GM21825 (cell line): Measurements from ENCODE around the gene HMGCS2.
"Not testable (repeated sequence)": the region's sequence is repeated elsewhere in the genome, so short reads cannot be mapped to it uniquely, and the experiment has no call there.

Source experiments
- ATAC-seq: cut with Tn5 transposase; IDR thresholded peaks from one replicate; pipeline ENCODE4 v1.9.1; 2021; ENCODE audit warnings: mild to moderate bottlenecking, moderate library complexity; ENCODE audit not compliant: unreplicated experiment

Gene HMGCS2

DNA sequence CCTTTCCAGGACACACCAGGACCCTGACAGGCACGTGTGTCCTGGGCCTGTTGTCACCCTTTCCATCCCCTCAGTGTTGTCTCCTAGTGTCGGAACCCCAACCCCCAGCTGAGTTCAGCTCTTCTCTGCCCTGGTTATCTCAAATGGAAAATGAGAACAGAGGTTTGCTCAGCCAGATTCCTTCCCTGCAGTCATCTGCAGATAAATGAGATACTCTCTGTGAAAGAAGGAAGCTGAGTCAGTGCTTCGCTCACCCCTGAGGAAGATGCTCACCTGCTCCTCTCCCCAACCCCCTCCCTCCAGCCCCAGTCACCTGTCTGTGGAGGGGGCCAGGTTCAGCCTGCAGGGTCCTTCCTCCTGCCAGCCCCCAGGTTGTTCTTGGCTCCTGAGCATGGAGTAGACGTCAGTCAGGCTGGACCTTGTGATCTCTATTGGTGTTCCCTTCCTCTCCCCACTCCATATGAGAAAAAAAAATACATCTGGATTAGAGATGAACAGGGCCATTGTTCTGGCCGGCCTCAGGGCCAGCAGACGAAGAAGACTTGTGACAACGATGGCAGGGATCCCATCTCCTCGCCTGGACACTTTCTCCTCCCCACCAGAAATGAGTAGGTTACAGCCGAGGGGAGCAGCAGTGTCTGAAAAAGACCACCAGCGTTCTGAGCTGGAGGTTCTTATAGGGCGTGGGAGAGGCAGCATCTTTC is 36.1 kb downstream of the HMGCS2 start:
- ATAC-seq: no peak

DNA sequence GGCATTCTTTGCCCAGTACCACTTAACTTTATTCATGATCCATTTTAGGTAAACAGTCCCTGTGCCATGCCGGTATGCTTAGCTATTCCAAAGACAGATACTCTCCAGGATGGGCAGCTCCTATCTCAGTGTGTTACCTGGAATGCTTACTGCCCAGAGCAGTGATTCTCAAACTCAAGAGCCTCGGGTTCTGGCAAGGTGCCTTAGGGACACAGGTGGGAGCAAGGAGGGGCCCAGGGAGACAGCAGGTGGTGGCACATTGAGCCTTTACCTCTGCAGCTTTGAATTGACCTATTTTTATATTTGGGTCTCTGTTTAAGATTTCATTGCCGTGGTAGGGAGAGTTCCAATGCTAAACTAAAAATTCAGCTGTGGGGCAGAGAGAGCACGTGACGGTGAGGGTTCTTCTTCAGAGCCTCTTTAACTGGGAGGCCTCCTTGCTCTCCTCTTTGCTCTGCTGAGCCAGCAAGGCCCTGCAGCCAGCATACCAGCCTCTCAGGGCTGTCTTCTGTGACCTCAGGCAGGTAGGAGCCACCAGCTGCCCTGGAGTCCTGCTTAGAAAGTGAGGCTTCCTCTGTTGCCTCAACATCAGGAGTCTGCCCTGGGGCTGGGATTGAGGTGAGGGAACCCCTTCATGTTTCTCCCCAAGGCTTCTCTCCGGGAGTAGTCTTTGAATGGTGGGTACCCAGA is 36.8 kb downstream of the HMGCS2 start:
- no peak for ATAC-seq

DNA sequence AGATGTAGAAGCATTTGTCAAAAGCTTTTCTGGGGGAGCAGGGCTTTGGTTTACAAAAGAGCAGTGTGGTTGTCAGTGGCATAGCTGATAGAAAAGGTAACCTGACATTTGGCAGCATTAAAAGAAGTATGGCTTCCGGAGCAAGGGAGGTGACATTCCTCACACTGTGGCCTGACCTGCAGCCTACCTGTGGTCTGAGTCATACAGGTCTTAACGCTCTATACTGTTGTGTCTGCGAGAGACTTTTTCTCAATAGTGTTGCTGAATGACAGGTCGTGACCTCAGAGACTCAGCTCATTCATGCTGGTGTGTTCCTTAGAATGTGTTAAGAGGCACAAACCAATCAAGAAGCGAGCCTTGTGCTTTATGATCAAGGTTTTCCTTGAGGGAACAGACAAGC is 37.6 kb downstream of the HMGCS2 start:
- ATAC-seq: no peak

DNA sequence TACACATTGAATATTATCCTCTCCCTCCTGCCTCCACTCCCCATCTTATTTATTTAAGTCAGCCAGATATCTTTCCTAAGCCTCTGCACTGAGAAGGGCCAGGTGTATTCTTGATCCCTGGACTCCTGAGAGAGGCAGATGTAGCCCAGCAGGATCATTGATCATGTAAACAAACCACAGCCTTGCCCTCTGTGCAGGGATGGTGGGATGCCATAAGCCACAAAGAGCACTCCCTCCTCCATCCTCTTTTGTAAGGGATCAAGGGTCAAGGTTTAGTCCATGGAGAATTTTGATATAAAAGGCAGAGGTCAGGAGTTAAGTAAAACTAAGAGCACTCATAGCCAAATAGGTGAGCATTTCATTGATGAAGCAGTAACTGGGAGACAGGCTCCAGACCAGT is 39.7 kb downstream of the HMGCS2 start:
- no peak for ATAC-seq

DNA sequence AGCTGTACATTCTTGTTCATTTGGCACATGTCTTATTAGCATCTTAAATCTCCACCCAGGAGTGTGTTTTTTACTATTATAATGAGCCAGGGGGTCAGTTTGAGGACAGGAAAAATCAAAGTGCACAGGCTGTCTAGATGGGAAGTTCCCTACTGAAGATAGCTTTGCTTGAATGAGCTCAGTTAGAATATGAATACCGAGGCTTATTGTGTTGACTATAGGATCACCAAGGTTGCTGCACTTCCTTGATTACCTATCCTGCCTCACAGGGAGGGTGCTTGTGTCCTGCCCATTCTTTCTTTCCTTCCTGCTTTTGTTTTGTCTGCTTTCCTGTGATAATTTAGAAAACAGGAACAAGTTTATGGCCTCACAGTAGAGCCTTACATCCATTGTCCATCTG is 40.7 kb downstream of the HMGCS2 start:
- no peak for ATAC-seq

DNA sequence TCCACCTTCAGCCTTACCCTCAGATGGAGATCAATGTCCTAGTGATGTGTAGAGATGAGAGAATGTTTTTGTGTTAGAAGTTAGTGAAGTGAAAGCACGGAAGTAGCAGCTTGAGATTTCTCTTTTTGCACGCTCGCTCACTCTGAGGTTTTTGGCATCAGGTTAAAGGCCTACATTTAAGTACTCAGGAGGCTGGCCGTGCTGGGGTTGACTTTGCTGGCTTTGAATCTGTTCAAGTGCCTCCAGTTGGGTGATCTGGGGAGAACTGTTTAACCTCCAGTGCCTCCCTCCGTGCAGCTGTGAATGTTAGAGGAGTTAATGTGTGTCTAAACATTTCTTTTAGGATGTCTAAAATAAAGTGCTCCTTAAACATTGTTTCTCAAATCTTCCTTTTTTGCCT is 43.1 kb downstream of the HMGCS2 start:
- ATAC-seq: no peak

DNA sequence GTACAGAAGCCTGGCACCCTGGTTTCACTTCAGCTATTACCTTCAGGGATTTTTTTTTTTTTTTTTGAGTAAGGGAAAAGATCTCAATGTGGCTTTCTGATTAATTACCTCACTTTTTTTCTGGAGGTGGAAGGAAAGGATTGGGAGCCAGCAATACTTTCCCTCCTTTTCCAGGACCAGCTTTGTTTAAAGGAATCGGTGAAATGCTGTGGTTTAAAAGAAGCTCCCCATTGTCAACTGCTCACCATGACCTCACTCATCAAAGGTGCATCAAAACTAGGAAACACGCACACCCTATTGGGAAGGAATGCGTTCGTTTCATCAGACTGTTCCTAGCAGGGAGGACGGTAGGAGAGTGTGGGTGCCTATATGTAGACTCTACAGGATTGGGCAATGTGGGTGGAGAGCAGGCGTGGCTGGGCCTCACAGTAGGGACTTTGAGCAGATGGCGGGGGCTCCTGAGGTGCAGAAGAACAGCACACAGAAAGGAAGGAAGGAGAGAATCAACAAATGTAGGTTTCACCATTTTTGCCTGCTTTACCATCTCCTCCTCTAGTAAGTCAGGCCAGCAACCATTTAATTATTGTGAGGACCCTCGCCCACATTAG is 44.0 kb downstream of the HMGCS2 start:
- no peak for ATAC-seq

DNA sequence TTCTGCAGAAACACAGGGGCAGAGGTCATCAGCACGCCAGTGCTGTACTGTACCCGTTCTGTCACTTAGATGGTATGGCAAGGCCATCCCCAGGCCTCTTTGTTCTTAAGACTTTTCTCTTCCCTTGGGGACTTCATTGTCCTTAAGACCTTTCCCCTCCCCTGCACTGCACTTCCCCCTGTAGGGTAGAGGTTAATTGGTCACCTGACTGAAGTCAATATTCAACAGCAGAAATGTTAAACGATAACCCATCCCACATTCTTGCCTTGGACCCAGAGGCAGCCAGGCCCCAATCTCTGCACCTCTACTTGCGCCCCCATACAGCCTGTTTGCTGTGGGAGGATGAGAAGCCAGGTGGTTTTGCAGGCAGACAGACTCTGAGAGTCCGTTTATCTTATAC is 46.8 kb downstream of the HMGCS2 start:
- no peak for ATAC-seq

DNA sequence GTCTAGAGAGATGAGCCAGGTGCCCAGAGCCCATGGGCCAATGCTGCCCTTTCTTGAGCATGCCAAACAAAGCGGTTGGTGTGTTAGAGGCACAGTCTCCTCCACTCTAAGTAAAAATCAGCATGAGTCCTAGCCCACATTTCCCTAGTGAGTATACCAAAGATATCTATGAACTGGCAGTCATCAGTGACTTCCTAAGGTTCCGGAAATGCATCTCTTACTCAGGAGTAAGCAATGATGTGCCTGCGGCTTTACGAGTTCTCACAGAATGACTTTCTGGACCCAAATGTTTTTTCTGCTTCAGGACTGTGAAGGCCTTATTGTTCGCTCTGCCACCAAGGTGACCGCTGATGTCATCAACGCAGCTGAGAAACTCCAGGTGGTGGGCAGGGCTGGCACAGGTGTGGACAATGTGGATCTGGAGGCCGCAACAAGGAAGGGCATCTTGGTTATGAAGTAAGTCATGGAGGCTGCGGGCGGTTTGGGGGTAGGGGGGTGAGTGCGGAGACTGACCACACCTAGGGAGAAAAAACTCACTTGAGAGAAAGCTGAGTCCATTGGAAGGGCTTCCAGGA is 47.8 kb downstream of the HMGCS2 start:
- ATAC-seq: no peak

DNA sequence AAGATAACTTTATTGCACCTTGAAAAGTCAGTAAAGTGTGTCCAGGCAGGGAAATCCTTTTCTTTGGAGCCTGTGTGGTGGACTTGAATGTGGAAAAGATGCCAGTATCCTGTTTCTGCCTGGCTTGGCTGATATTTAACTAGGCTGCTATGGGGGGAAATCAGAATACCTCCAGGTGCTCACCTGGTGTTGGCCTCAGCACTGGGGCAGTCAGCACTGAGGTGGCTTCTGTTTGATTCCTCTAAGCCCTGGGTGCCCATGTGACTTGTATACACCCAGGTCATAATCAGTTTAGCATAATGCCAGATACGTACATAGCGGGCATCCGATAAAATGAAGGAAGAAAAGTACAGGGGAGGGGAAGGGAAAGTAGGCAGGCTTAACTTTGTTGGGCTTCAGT is 49.7 kb downstream of the HMGCS2 start:
- ATAC-seq: no peak

DNA sequence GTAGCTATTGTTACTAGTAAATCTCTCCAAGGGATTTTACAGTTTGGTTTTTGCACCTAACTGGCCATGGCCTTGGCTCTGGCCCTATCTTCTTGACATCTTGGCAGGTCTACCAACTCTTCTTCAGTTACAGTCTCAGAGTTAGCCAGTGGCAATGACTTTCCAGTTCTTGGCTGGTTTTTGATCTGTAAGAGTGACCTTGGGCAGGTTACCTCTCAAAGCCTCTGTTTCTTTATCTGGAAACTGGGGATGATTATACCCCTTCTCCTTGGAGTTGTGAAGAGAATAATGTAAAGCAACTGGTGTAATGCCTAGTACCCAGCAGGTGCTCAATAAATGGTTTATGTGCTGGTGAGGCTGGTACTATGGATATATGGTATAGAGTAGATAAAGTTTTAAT is 50.3 kb downstream of the HMGCS2 start:
- ATAC-seq: no peak

DNA sequence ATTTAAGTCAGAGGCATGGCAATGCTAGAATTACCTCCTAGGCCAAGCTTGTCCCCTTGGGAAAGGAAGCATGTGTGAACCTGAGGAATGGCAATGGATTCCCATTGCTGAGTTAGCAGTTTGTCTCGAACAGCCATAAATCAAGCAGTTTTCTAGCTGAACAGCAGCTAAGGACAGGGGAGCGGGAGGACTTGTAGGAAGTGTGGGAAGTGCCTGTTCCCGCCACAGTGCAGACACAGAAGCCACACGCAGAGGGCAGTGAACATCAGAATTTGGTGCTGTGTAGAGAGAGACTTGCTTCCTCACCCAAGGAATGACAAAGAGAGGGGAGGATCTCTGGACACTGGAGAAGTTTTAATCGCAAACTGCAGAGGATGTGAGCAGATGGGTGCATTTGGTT is 53.2 kb downstream of the HMGCS2 start:
- no peak for ATAC-seq

DNA sequence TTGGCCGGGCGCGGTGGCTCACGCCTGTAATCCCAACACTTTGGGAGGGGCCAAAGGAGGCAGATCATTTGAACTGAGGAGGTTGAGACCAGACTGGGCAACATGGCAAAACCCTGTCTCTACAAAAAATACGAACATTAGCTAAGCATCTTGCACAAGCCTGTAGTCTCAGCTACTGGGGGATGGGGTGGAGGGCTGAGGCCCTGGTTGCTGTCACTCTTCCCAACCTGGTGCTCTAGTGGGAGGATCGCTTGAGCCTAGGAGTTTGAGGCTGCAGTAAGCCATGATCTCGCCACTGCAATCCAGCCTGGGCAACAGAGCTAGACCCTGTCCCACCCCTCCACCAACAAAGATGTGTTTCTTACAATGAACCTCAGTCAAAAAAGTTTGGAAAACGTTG is 54.1 kb downstream of the HMGCS2 start:
- ATAC-seq: no peak

DNA sequence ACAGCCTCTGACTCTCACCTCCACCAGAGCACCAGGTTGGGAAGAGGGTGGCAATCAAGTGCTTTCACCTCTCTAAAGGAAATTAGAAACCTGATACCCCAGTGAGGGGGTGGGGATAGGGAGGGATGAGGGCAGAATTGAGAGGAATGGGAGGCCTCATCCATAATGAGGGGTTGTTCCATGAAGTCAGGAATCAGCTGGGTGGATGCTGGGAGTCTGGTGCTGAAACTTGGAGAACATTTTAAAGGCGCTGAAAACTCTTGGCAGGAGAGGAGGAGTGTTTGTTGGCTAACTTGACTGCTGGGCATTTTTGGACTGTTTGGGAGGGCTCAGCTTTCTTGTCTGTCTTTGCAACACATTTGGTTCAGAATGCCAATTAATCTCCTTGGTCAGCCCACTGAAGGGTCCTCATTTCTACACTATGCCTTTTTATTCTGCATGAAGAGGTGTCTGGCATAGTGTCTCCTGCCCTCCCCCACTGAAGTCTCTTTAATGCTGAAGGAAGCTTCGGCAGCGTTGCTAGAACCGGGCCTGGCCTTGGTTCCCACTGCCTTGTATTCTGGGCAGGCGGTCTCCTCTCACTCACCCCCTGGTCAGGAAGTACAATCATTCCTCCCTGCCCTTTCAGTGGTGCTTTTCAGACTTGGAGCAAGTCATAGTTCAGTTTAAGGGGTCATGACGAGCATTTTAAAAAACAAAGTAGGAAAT is 54.8 kb downstream of the HMGCS2 start:
- ATAC-seq: no peak

DNA sequence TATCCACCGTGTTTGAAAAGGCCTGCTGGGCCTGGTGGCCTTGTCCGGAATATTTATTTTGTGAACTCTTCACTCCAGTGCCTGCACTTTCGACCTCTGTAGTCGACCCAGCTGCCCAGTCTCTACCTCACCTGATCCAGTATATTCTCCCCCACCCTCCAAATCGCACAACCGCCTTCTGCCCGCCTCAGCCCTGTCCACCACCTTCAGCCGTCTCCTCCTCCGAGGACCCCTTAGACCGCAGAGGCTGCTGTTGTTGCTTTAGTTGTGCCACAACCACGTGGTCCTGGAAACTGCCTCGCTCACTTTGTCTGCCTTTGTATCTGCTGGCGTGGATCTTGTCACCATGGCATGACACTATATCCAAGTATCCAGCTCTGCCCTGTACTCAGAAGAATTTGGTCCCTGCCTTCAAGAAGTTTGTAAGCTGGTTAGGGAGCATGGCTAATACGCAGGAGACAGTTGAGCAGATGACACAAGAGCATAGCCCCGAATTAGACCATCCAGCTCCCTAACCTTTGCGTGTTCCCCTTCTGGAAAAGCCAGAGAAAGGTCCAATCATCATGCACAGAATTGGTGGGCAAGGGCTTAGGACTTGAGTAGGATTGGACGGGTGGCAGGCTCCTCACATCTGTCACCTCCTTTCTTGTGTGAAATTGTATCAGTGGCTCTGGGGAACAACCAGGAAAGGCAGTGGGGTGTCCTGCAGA is 55.5 kb downstream of the HMGCS2 start:
- ATAC-seq: no peak

DNA sequence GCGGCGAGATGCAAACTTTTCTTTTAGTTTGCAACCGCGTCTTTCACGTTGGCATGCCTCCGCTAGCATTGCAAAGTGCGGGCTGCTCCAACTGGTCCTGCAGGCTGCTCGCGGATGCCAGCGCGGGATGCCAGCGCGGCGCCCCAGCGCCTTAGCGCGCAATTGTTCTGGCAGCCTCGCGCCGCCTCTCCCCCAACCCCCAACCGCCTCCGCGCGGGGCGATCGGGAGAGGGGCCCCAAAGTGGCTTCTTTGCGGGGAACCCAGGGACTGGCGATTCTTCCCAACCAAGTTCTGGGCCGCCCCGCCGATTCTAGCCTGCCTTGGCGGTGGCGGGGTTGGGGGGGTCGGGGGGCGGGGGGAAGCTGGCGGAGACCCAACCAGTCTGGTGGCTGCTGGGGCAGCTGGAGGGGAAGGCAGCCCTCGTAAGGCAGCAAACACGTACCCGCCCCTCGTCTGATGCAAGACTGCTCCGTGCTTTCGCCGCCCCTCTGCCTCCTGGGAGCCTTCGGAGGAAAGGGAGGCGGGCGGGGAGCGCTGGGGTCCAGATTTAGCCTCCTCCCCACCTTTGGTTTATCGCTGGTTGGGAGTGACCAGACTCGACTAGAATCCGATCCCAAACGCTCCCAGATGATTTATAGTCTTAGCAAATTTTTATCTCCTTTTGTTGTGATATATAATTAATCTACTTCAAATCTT is 56.2 kb downstream of the HMGCS2 start:
- no peak for ATAC-seq

DNA sequence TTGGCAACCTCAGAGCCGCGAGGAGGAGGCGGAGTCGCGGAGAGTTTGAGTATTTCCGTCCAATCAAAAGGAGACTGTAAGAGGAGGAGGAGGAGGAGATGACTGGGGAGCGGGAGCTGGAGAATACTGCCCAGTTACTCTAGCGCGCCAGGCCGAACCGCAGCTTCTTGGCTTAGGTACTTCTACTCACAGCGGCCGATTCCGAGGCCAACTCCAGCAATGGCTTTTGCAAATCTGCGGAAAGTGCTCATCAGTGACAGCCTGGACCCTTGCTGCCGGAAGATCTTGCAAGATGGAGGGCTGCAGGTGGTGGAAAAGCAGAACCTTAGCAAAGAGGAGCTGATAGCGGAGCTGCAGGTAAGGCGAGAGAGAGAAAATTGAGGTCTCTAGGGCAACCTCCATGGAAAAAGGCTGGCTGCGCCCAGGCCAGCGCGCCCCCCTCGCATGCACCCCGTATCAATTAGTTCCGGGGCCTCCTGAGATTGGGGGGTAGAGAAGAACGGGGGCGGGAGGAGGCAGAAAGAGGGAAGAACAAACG is 56.8 kb downstream of the HMGCS2 start, which contains the start of gene PHGDH:
Gene PHGDH, plus strand, starts transcription at position 131 of the 538 bp plus-strand sequence. Its CDS starts 89 bp downstream, at position 220.
- ATAC-seq: no peak

DNA sequence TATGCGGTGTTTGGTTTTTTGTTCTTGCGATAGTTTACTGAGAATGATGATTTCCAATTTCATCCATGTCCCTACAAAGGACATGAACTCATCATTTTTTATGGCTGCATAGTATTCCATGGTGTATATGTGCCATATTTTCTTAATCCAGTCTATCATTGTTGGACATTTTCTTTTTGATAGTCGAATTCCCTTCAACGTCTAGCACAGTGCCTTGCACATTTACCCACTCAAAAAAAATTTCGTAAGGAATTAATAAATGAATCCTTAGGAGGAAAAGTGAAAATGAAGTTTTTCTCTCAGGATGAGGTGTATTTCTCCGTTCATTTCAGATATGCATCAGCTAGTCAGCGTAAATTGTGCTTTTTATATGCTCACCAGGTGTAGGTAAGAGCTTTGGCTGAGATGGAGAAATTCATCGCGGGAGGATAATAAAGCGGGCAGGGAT is 57.3 kb downstream of the HMGCS2 start:
- not testable (repeated sequence) for ATAC-seq

DNA sequence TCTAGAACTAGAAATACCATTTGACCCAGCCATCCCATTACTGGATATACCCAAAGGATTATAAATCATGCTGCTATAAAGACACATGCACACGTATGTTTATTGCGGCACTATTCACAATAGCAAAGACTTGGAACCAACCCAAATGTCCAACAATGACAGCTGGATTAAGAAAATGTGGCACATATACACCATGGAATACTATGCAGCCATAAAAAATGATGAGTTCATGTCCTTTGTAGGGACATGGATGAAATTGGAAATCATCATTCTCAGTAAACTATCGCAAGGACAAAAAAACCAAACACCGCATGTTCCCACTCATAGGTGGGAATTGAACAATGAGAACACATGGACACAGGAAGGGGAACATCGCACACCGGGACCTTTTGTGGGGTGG is 62.1 kb downstream of the HMGCS2 start:
- ATAC-seq: not testable (repeated sequence)
